ENCODE data around the gene GPR157. TPM values are rescaled to one million over a fixed set of nuclear protein-coding genes. Genes with fewer than 3 reads are reported as not detected.

The GPR157 gene
- total and polyA plus RNA-seq, 8 donors, result 0.15 to 16.5 (median 4.5) TPM

- Histone ChIP-seq H3K4me1 (peaks cover 0 to 14% (median 9%) of the 10 kb centered on the region in 4 donors), H3K9me3 (no peaks in the 10 kb centered on the region), H3K27ac (peak overlapping the region in 3 of 5 donors; percentile 43 to 67 (median 63)), H3K27me3 (no peaks in the 10 kb centered on the region), H3K4me3 (no peak overlapping the region), H3K36me3 (peaks cover 0 to 32% (median 13%) of the 10 kb centered on the region in 4 donors)
- TF ChIP-seq EP300 (IDR thresholded peaks at IDR 0.05) (no peak), CTCF (IDR thresholded peaks at IDR 0.05) (no peak), POLR2AphosphoS5 (IDR thresholded peaks at IDR 0.05) (no peak), POLR2A (IDR thresholded peaks at IDR 0.05) (no peak)
- intact Hi-C loops (cut with DNase I; ENCODE audit: low total_unique reads), result loop anchor here (5.0 kb wide), 1 partner anchor 42 kb away; no protein-coding TSS in a partner anchor
- DNase-seq, result peak in 1 of 2 donors; percentile 65
- 82 to 87% (median 85%) methylated on average over 15 to 16 of the region's 16 CpGs for WGBS, 5 donors
Measured at GRCh38 chr1:9150582-9151327, 21.9 kb upstream of the GPR157 start.

DNA sequence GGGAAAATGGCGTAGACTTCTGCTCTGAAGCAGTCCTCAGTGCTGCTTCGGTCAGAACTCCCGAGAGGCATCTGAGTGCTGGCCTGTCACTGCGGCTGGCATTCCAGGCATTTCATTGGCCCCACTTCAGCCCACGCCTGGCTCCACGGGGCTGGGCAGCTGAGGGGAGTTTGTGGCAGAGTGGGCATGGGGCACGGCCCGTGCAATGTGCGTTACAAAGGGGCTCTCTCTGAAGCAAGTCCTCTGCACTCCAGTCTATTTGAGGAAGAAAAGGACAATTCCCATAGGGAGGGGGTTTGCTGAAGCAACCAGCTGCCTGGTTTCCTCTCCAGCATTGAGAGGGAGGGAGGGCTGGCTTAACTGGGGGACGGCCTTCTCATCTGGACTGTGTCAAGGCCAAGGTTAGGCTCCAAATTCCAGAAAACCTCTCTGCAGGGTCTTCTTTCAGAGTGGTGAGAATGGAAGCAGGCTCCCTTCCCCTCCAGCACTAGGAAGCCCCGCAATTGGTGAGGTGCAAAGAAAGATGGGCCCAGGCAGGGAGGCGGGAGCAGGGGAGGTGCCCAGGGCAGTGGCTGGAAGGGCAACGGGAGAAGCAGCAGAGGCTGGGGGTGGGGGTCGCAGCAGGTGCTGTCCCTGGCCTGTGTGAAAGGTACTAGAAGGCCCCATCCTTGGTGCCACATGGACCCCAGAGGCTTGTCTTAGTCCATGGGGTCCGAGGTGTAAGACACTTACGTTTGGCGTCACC, 21.1 kb upstream of the GPR157 start:
- H3K27me3 ChIP-seq, result no peaks in the 10 kb centered on the region
- no peak for TF ChIP-seq EP300 (IDR thresholded peaks at IDR 0.05)
- TF ChIP-seq POLR2A (IDR thresholded peaks at IDR 0.05), result no peak
- no peak for TF ChIP-seq CTCF (IDR thresholded peaks at IDR 0.05)
- TF ChIP-seq POLR2AphosphoS5 (IDR thresholded peaks at IDR 0.05), result no peak
- peak in 1 of 2 donors; percentile 56 for DNase-seq
- H3K4me3 ChIP-seq, result no peak overlapping the region
- peak overlapping the region in 3 of 5 donors; percentile 43 to 67 (median 63) for H3K27ac ChIP-seq
- peaks cover 0 to 32% (median 13%) of the 10 kb centered on the region in 4 donors for H3K36me3 ChIP-seq
- intact Hi-C loops (cut with DNase I; ENCODE audit: low total_unique reads), result loop anchor here (5.0 kb wide), 1 partner anchor 42 kb away; no protein-coding TSS in a partner anchor
- WGBS, 5 donors, result 69 to 86% (median 83%) methylated on average over 16 to 17 of the region's 17 CpGs
- no peaks in the 10 kb centered on the region for H3K9me3 ChIP-seq
- peaks cover 0 to 14% (median 9%) of the 10 kb centered on the region in 4 donors for H3K4me1 ChIP-seq

GRCh38 chr1:9149151-9149550, 20.2 kb upstream of the GPR157 start:
- Histone ChIP-seq H3K36me3 (peaks cover 0 to 32% (median 13%) of the 10 kb centered on the region in 4 donors), H3K27ac (peak overlapping the region in 3 of 5 donors; percentile 43 to 67 (median 63)), H3K9me3 (no peaks in the 10 kb centered on the region), H3K27me3 (no peaks in the 10 kb centered on the region), H3K4me3 (no peak overlapping the region), H3K4me1 (peaks cover 0 to 14% (median 9%) of the 10 kb centered on the region in 4 donors)
- WGBS, 5 donors, result 91 to 100% (median 98%) methylated on average over 3 of the region's 3 CpGs
- DNase-seq, result no peak
- intact Hi-C loops (cut with DNase I; ENCODE audit: low total_unique reads), result no loop called here
- TF ChIP-seq EP300 (IDR thresholded peaks at IDR 0.05) (no peak), CTCF (IDR thresholded peaks at IDR 0.05) (no peak), POLR2A (IDR thresholded peaks at IDR 0.05) (no peak), POLR2AphosphoS5 (IDR thresholded peaks at IDR 0.05) (no peak)

GRCh38 chr1:9146156-9146555, 17.3 kb upstream of the GPR157 start:
- Histone ChIP-seq H3K4me1 (peaks cover 5 to 18% (median 11%) of the 10 kb centered on the region in 4 donors), H3K27me3 (no peaks in the 10 kb centered on the region), H3K9me3 (no peaks in the 10 kb centered on the region), H3K36me3 (peaks cover 0 to 14% (median 9%) of the 10 kb centered on the region in 4 donors), H3K4me3 (no peak overlapping the region), H3K27ac (no peak overlapping the region)
- intact Hi-C loops (cut with DNase I; ENCODE audit: low total_unique reads), result no loop called here
- no peak for TF ChIP-seq EP300 (IDR thresholded peaks at IDR 0.05)
- TF ChIP-seq CTCF (IDR thresholded peaks at IDR 0.05), result no peak
- no peak for TF ChIP-seq POLR2A (IDR thresholded peaks at IDR 0.05)
- no peak for TF ChIP-seq POLR2AphosphoS5 (IDR thresholded peaks at IDR 0.05)
- WGBS, 5 donors, result 66 to 86% (median 72%) methylated on average over 6 to 8 of the region's 8 CpGs
- DNase-seq, result no peak
